OCI-LY3 (cell line): ENCODE measurements around the gene PILRA.

ENCODE experiments used
- EZH2phosphoT487 ChIP-seq: fragments of 200-600 bp; shearing (Covaris generic); IDR thresholded peaks from 2 replicates; pipeline ENCODE4 v1.6.1; 2018; ENCODE audit warnings: antibody characterized with exemption, mixed run types, low read depth
- TF ChIP-seq, protein P1 (sequence below): fragments of 200-600, 300-600 bp; sonication (generic); IDR thresholded peaks from 2 replicates; pipeline ENCODE4 v1.5.1; 2014; ENCODE audit warnings: antibody characterized with exemption, low read length, low read depth

DNA sequence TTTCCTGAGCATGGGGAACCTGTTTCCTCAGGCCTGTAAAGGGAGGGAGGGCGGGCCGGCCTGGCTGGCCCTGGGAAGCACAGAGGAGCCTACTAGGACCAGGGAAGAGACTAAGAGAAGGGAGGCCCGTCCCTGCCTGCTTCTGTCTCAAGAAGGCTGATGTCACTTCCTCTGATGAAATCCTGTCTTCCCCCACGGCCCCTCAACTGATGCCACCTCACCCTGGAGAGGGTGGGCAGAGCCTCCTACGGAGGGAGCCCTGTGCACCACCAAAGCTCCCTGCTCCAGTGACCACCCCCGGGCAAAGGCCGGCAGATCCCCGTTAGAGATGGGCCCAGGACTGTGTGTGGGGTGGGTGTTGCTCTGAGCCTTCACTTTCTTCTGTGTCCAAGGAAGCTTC, 1.0 kb upstream of the PILRA start:
- TF ChIP-seq, protein P1, sequence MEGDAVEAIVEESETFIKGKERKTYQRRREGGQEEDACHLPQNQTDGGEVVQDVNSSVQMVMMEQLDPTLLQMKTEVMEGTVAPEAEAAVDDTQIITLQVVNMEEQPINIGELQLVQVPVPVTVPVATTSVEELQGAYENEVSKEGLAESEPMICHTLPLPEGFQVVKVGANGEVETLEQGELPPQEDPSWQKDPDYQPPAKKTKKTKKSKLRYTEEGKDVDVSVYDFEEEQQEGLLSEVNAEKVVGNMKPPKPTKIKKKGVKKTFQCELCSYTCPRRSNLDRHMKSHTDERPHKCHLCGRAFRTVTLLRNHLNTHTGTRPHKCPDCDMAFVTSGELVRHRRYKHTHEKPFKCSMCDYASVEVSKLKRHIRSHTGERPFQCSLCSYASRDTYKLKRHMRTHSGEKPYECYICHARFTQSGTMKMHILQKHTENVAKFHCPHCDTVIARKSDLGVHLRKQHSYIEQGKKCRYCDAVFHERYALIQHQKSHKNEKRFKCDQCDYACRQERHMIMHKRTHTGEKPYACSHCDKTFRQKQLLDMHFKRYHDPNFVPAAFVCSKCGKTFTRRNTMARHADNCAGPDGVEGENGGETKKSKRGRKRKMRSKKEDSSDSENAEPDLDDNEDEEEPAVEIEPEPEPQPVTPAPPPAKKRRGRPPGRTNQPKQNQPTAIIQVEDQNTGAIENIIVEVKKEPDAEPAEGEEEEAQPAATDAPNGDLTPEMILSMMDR = no peak
- no peak for TF ChIP-seq EZH2phosphoT487
